HG03108 (cell line): Measurements from ENCODE around the gene EVC2.
"Not testable (repeated sequence)": the region's sequence is repeated elsewhere in the genome, so short reads cannot be mapped to it uniquely, and the experiment has no call there.

Experiments
- ATAC-seq: cut with Tn5 transposase; IDR thresholded peaks from one replicate; pipeline ENCODE4 v1.9.1; 2021; ENCODE audit warnings: moderate library complexity; ENCODE audit not compliant: unreplicated experiment

EVC2 gene

GRCh38 chr4:5629542-5629941 is 78.8 kb downstream of the EVC2 start:
- no peak for ATAC-seq

GRCh38 chr4:5626913-5627312 is 81.4 kb downstream of the EVC2 start:
- no peak for ATAC-seq

- no peak for ATAC-seq
These were observed 85.8 kb downstream of the EVC2 start for GRCh38 chr4:5622596-5622995.

- ATAC-seq, result no peak
These were observed 88.3 kb downstream of the EVC2 start for GRCh38 chr4:5619913-5620625.

GRCh38 chr4:5618051-5618960 is 90.1 kb downstream of the EVC2 start:
- no peak for ATAC-seq

- no peak for ATAC-seq
These were observed 91.9 kb downstream of the EVC2 start for GRCh38 chr4:5616331-5616950.

- ATAC-seq, result no peak
These were observed 92.8 kb downstream of the EVC2 start for GRCh38 chr4:5615496-5616075.

GRCh38 chr4:5611750-5612149 is 96.6 kb downstream of the EVC2 start:
- no peak for ATAC-seq

- no peak for ATAC-seq
These were observed 98.9 kb downstream of the EVC2 start for GRCh38 chr4:5609306-5610007.

GRCh38 chr4:5593828-5594227 is 114.5 kb downstream of the EVC2 start:
- ATAC-seq, result not testable (repeated sequence)

GRCh38 chr4:5592272-5592671 is 116.1 kb downstream of the EVC2 start:
- ATAC-seq, result no peak

GRCh38 chr4:5589495-5589894 is 118.9 kb downstream of the EVC2 start:
- no peak for ATAC-seq

GRCh38 chr4:5588046-5588445 is 120.3 kb downstream of the EVC2 start:
- no peak for ATAC-seq

- no peak for ATAC-seq
These were observed 132.4 kb downstream of the EVC2 start for GRCh38 chr4:5575941-5576340.

GRCh38 chr4:5574386-5574785 is 134.0 kb downstream of the EVC2 start:
- no peak for ATAC-seq

GRCh38 chr4:5573965-5574364 is 134.4 kb downstream of the EVC2 start:
- no peak for ATAC-seq

- ATAC-seq, result no peak
These were observed 135.6 kb downstream of the EVC2 start for GRCh38 chr4:5572751-5573150.

- no peak for ATAC-seq
These were observed 136.2 kb downstream of the EVC2 start for GRCh38 chr4:5572114-5572513.

- no peak for ATAC-seq
These were observed 136.7 kb downstream of the EVC2 start for GRCh38 chr4:5571646-5572045.

- no peak for ATAC-seq
These were observed 138.9 kb downstream of the EVC2 start for GRCh38 chr4:5569451-5569850.

GRCh38 chr4:5568931-5569330 is 139.4 kb downstream of the EVC2 start:
- ATAC-seq, result no peak
